GM13977 (cell line): ENCODE measurements around the gene ZNF273.
A peak's percentile ranks its signal among the peaks of the same experiment; 100 is the strongest.

ENCODE experiments used
- DNase-seq: peaks from one replicate; pipeline ENCODE4 v3.0.0; 2012; ENCODE audit warnings: low spot score
- CTCF ChIP-seq: IDR thresholded peaks from 2 replicates; pipeline ENCODE4 v1.5.1; 2012; ENCODE audit warnings: mild to moderate bottlenecking, control low read depth; ENCODE audit not compliant: insufficient read depth; ENCODE audit errors: extremely low read depth, missing control alignments
- in situ Hi-C: fragments of 300-500 bp; cut with MboI; formaldehyde crosslinking; loops from one replicate; pipeline ENCODE4 v1.12.0; 2022; ENCODE audit warnings: low sequenced_read_pairs, low pct_unique_long_range_greater_than_20kb, mixed read lengths, inconsistent platforms; ENCODE audit not compliant: unreplicated experiment

Gene ZNF273

GRCh38 chr7:64884913-64885370 lies 18.1 kb upstream of the ZNF273 start:
- in situ Hi-C loops: no loop called here
- DNase-seq: no peak
- no peak for TF ChIP-seq CTCF

- in situ Hi-C loops: no loop called here
- peak; percentile 14 for DNase-seq
- no peak for TF ChIP-seq CTCF
Measured at GRCh38 chr7:64885520-64886240, 17.4 kb upstream of the ZNF273 start.

GRCh38 chr7:64886956-64887545 lies 16.0 kb upstream of the ZNF273 start:
- in situ Hi-C loops: no loop called here
- TF ChIP-seq CTCF: no peak
- no peak for DNase-seq

- peak; percentile 33 for TF ChIP-seq CTCF
- DNase-seq: peak; percentile 28
- in situ Hi-C loops: no loop called here
Measured at GRCh38 chr7:64887756-64888508, 15.1 kb upstream of the ZNF273 start.

- peak; percentile 17 for DNase-seq
- in situ Hi-C loops: no loop called here
- no peak for TF ChIP-seq CTCF
Measured at GRCh38 chr7:64888561-64888900, 14.5 kb upstream of the ZNF273 start.

- peak; percentile 24 for DNase-seq
- in situ Hi-C loops: no loop called here
Measured at GRCh38 chr7:64888901-64889685, 14.0 kb upstream of the ZNF273 start.

More at GRCh38 chr7:64888901-64889685, 14.0 kb upstream of the ZNF273 start:
- TF ChIP-seq CTCF: no peak
